SK-N-SH treated with all-trans-retinoic acid at 6 μM for 48 hours (cell line): ENCODE results near the gene CTTNBP2.

Source experiments
- ATAC-seq: fragments of 200-7000 bp; cut with Tn5 transposase; 3 replicates; pipeline ENCODE4 v1.9.1; 2020; ENCODE audit warnings: mild to moderate bottlenecking, moderate library complexity
- ARNTL ChIP-seq: fragments of 450-650 bp; formaldehyde crosslinking; IDR thresholded peaks from 2 replicates; pipeline ENCODE4 v1.5.0; 2020; ENCODE audit warnings: low read depth, mild to moderate bottlenecking, moderate library complexity, borderline replicate concordance
- BACH2 ChIP-seq: fragments of 250-450 bp; sonication (Bioruptor Pico); IDR thresholded peaks from 2 replicates; pipeline ENCODE4 v1.9.0; 2021; ENCODE audit warnings: mild to moderate bottlenecking, borderline replicate concordance
- CREB5 ChIP-seq: fragments of 250-450 bp; sonication (Bioruptor Pico); IDR thresholded peaks from 2 replicates; pipeline ENCODE4 v1.5.1; 2020; ENCODE audit warnings: low read depth, mild to moderate bottlenecking, moderate library complexity
- CSDC2 ChIP-seq: fragments of 250-450 bp; sonication (Bioruptor Pico); IDR thresholded peaks from 2 replicates; pipeline ENCODE4 v1.5.0; 2020; ENCODE audit warnings: mild to moderate bottlenecking, moderate library complexity
- CSRNP3 ChIP-seq: fragments of 250-450 bp; sonication (Bioruptor Pico); IDR thresholded peaks from 2 replicates; pipeline ENCODE4 v1.5.1; 2021; ENCODE audit warnings: mild to moderate bottlenecking, moderate library complexity
- ESRRG ChIP-seq: fragments of 250-450 bp; sonication (Bioruptor Pico); IDR thresholded peaks from 2 replicates; pipeline ENCODE4 v1.6.1; 2021; ENCODE audit warnings: mild to moderate bottlenecking
- GLIS3 ChIP-seq: fragments of 250-450 bp; sonication (Bioruptor Pico); IDR thresholded peaks from 2 replicates; pipeline ENCODE4 v1.5.0; 2020; ENCODE audit warnings: mild to moderate bottlenecking, moderate library complexity
- ISL1 ChIP-seq: fragments of 250-450 bp; sonication (Bioruptor Pico); IDR thresholded peaks from 2 replicates; pipeline ENCODE4 v2.1.2; 2022; ENCODE audit warnings: mild to moderate bottlenecking, moderate library complexity
- OSR1 ChIP-seq: fragments of 250-450 bp; sonication (Bioruptor Pico); IDR thresholded peaks from 2 replicates; pipeline ENCODE4 v1.8.0; 2022; ENCODE audit warnings: moderate library complexity, mild to moderate bottlenecking, inconsistent platforms
- PATZ1 ChIP-seq: fragments of 250-450 bp; sonication (Bioruptor Pico); IDR thresholded peaks from 2 replicates; pipeline ENCODE4 v1.8.0; 2020; ENCODE audit warnings: mild to moderate bottlenecking, moderate library complexity, borderline replicate concordance
- PPARA ChIP-seq: fragments of 250-450 bp; sonication (Bioruptor Pico); IDR thresholded peaks from 2 replicates; pipeline ENCODE4 v1.5.0; 2020; ENCODE audit warnings: mild to moderate bottlenecking, borderline replicate concordance
- RARB ChIP-seq: fragments of 250-450 bp; sonication (Bioruptor Pico); IDR thresholded peaks from 2 replicates; pipeline ENCODE4 v1.8.0; 2021; ENCODE audit warnings: mild to moderate bottlenecking, moderate library complexity
- SNAI2 ChIP-seq: fragments of 250-450 bp; sonication (Bioruptor Pico); IDR thresholded peaks from 2 replicates; pipeline ENCODE4 v1.5.0; 2020; ENCODE audit warnings: mild to moderate bottlenecking, moderate library complexity
- TCF4 ChIP-seq: fragments of 250-450 bp; sonication (Bioruptor Pico); IDR thresholded peaks from 2 replicates; pipeline ENCODE4 v1.8.0; 2021; ENCODE audit warnings: mild to moderate bottlenecking, moderate library complexity, borderline replicate concordance
- ZC3H10 ChIP-seq: fragments of 250-450 bp; sonication (Bioruptor Pico); IDR thresholded peaks from 2 replicates; pipeline ENCODE4 v1.5.1; 2021; ENCODE audit warnings: mild to moderate bottlenecking, moderate library complexity
- ZFP3 ChIP-seq: fragments of 250-450 bp; sonication (Bioruptor Pico); IDR thresholded peaks from 2 replicates; pipeline ENCODE4 v1.5.0; 2020; ENCODE audit warnings: mild to moderate bottlenecking, moderate library complexity
- ZFP30 ChIP-seq: fragments of 450-650 bp; formaldehyde crosslinking; IDR thresholded peaks from 2 replicates; pipeline ENCODE4 v1.5.0; 2022; ENCODE audit warnings: mild to moderate bottlenecking, moderate library complexity
- ZNF565 ChIP-seq: fragments of 450-650 bp; formaldehyde crosslinking; conservative IDR thresholded peaks from 2 replicates; pipeline ENCODE4 v1.5.0; 2020; ENCODE audit warnings: low read depth, mild to moderate bottlenecking, moderate library complexity
- ZNF70 ChIP-seq: fragments of 450-650 bp; formaldehyde crosslinking; IDR thresholded peaks from 2 replicates; pipeline ENCODE4 v1.5.0; 2020; ENCODE audit warnings: mild to moderate bottlenecking, moderate library complexity
- ZNF8 ChIP-seq: fragments of 450-650 bp; formaldehyde crosslinking; IDR thresholded peaks from 2 replicates; pipeline ENCODE4 v1.5.0; 2020; ENCODE audit warnings: mild to moderate bottlenecking, moderate library complexity
- TF ChIP-seq, protein P1 (sequence below): fragments of 250-450 bp; sonication (Bioruptor Pico); IDR thresholded peaks from 2 replicates; pipeline ENCODE4 v1.8.0; 2021; ENCODE audit warnings: low read depth, mild to moderate bottlenecking, moderate library complexity, borderline replicate concordance

CTTNBP2 gene

GRCh38 chr7:117688126-117688525 lies 185.1 kb downstream of the CTTNBP2 start:
- TF ChIP-seq CSRNP3 (no peak), ZNF8 (no peak), TCF4 (CRISPR knock-in tag) (no peak), GLIS3 (CRISPR knock-in tag) (no peak), PATZ1 (no peak), ZFP30 (CRISPR knock-in tag) (no peak), BACH2 (CRISPR knock-in tag) (no peak), ZNF70 (no peak), CREB5 (CRISPR knock-in tag) (no peak), RARB (CRISPR knock-in tag) (no peak)
- TF ChIP-seq, protein P1, sequence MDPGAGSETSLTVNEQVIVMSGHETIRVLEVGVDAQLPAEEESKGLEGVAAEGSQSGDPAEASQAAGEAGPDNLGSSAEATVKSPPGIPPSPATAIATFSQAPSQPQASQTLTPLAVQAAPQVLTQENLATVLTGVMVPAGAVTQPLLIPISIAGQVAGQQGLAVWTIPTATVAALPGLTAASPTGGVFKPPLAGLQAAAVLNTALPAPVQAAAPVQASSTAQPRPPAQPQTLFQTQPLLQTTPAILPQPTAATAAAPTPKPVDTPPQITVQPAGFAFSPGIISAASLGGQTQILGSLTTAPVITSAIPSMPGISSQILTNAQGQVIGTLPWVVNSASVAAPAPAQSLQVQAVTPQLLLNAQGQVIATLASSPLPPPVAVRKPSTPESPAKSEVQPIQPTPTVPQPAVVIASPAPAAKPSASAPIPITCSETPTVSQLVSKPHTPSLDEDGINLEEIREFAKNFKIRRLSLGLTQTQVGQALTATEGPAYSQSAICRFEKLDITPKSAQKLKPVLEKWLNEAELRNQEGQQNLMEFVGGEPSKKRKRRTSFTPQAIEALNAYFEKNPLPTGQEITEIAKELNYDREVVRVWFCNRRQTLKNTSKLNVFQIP (CRISPR knock-in tag): no peak
- ATAC-seq: no peak

DNA sequence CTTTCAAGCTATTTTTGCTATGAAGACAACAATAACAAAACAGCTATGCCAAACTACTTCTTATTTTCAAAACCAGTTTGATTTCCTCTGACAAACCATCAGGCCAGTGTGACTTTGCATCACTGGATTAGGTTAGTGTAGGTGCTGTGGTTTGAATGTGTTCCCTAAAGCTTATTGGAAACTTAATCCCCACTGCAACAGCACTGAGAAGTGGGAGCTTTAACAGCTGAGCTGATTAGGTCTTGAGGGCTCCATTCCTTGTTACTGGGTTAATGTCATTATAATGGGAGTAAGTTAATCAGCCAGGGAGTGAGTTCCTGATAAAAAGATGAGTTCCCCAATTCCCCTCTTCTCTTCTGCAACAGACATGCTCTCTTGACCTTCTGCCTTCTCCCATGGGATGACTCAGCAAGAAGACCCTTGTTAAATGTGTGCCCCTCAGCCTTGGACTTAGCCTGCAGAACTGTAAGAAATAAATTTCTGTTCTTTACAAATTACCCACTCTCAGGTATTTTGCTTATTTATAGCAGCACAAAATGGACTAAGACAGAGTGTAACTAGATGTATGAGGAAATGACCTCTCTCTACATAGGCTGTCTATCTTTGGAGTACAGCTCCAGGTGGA lies 186.8 kb downstream of the CTTNBP2 start:
- no peak for TF ChIP-seq ISL1 (CRISPR knock-in tag)
- TF ChIP-seq CSRNP3: no peak
- no peak for TF ChIP-seq ARNTL (CRISPR knock-in tag)
- TF ChIP-seq CSDC2: no peak
- no peak for TF ChIP-seq PATZ1
- no peak for TF ChIP-seq OSR1 (CRISPR knock-in tag)
- TF ChIP-seq ESRRG (CRISPR knock-in tag): no peak
- no peak for TF ChIP-seq ZNF8
- TF ChIP-seq SNAI2: no peak
- TF ChIP-seq ZFP30 (CRISPR knock-in tag): no peak
- TF ChIP-seq RARB (CRISPR knock-in tag): no peak
- no peak for TF ChIP-seq BACH2 (CRISPR knock-in tag)
- no peak for TF ChIP-seq GLIS3 (CRISPR knock-in tag)
- no peak for TF ChIP-seq PPARA (CRISPR knock-in tag)
- no peak for TF ChIP-seq ZC3H10 (CRISPR knock-in tag)
- no peak for TF ChIP-seq CREB5 (CRISPR knock-in tag)
- TF ChIP-seq, protein P1 (CRISPR knock-in tag): no peak
- no peak for TF ChIP-seq ZFP3 (CRISPR knock-in tag)
- no peak for TF ChIP-seq ZNF70
- no peak for TF ChIP-seq ZNF565 (CRISPR knock-in tag)
- no peak for ATAC-seq
